Measurements from ENCODE around the gene HERPUD1. TPM values are rescaled to one million over a fixed set of nuclear protein-coding genes. Genes with fewer than 3 reads are reported as not detected.

HERPUD1 gene
- polyA plus RNA-seq, 2 of the 4 experiments (the other 2 are of a cell fraction) = 65.8 to 140 TPM

DNA sequence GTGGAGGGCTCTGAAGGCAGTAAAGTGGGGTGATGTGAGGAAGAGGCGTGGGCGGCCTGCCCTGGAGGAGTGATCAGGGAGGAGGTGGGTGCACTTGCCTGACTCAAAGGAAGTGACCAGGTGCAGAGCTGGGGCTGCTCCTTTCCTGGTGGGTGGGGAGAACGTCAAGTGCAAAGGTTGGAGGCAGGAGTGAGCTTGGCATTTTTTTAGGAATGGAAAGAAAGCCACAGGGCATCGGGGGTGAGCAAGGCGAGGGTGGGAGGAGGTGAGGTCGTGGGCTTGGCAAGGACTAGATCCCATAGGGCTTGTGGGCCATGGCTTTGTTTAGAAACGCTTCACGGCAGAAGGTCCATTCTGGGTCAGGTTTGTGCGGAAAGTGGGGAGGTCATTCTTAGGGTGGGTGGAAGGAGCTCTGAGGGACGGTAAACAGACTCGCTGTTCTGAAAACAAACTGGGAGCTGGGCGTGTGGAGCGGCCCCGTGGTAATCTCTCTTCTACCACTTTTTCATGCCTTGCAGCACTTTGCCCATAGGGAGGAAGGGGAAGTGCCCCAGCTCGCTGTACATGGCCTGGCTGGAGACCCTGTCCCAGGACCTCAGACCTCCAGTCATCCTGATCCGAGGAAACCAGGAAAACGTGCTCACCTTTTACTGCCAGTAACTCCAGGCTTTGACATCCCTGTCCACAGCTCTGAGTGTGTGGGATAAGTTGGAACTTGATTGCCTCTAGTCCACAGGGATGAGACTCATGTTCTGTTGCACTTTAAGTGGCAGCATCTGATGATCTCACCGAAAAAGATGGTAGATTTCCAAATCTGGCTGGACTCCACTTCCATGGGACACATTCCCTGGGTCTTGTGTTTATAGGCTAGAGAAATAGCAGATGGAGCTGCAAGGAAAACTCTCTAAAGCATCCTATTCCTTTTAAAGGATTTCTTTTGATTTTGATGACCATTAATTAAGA is 18.9 kb upstream of the HERPUD1 start:
- Histone ChIP-seq H3K4me3 (no peak overlapping the region), H3K4me1 (no peaks in the 10 kb centered on the region), H3K27ac (no peak overlapping the region), H3K9me3 (no peaks in the 10 kb centered on the region), H3K4me2 (no peak overlapping the region)
- WGBS (ENCODE audit: missing lambda C conversion rate) = 70% methylated on average over 18 of the region's 18 CpGs
- FAIRE-seq (no peak), ATAC-seq (no peak), DNase-seq (ENCODE audit: low read depth in 1 of 2, low spot score in 1 of 2) (no peak)
- POLR2A ChIA-PET = interaction anchor here (1.0 kb wide), 1 partner anchor 19 kb away, joined by 3 read pairs; the partner anchor contains the start of gene HERPUD1
- TF ChIP-seq JUNB (IDR thresholded peaks at IDR 0.05) (no peak), NR3C1 (IDR thresholded peaks at IDR 0.05) (no peak)
- TF ChIP-seq, protein P1, sequence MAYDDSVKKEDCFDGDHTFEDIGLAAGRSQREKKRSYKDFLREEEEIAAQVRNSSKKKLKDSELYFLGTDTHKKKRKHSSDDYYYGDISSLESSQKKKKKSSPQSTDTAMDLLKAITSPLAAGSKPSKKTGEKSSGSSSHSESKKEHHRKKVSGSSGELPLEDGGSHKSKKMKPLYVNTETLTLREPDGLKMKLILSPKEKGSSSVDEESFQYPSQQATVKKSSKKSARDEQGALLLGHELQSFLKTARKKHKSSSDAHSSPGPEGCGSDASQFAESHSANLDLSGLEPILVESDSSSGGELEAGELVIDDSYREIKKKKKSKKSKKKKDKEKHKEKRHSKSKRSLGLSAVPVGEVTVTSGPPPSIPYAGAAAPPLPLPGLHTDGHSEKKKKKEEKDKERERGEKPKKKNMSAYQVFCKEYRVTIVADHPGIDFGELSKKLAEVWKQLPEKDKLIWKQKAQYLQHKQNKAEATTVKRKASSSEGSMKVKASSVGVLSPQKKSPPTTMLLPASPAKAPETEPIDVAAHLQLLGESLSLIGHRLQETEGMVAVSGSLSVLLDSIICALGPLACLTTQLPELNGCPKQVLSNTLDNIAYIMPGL (CRISPR knock-in tag; IDR thresholded peaks at IDR 0.05; ENCODE audit: borderline replicate concordance) = no peak
- TF ChIP-seq, protein P2, sequence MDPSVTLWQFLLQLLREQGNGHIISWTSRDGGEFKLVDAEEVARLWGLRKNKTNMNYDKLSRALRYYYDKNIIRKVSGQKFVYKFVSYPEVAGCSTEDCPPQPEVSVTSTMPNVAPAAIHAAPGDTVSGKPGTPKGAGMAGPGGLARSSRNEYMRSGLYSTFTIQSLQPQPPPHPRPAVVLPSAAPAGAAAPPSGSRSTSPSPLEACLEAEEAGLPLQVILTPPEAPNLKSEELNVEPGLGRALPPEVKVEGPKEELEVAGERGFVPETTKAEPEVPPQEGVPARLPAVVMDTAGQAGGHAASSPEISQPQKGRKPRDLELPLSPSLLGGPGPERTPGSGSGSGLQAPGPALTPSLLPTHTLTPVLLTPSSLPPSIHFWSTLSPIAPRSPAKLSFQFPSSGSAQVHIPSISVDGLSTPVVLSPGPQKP (IDR thresholded peaks at IDR 0.05; ENCODE audit: low read depth, low read length) = no peak
- CTCF ChIA-PET = interaction anchor here (2.0 to 2.2 kb wide), 2 partner anchors 51 to 120 kb away, joined by 4 to 5 read pairs; no protein-coding TSS in a partner anchor

DNA sequence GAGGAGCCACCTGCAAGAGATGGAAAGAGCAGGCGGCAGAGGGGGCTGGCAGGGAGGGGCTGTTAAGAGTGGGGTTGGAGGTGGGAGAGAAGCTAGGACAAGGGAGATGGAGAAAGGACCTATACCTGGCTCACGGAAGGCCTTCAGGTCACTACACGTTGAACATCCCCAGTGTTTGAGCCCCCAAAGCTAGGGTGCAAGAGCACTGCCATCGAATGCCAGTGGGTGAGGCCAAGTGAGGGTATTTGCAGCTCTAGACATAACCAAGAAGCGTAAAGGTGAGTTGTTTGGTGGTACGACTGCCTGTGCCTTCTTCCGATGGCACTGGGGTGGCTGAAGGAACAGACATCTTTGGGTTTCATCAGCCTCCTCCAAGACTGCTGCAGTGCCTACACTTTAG is 17.0 kb upstream of the HERPUD1 start:
- WGBS (ENCODE audit: missing lambda C conversion rate) = 74% methylated on average over 7 of the region's 7 CpGs
- CTCF ChIA-PET = interaction anchor here (2.0 kb wide), 1 partner anchor 49 kb away, joined by 4 read pairs; no protein-coding TSS in a partner anchor
- POLR2A ChIA-PET = interaction anchor here (1.0 kb wide), 1 partner anchor 17 kb away, joined by 5 read pairs; the partner anchor contains the start of gene HERPUD1
- TF ChIP-seq, protein P3, sequence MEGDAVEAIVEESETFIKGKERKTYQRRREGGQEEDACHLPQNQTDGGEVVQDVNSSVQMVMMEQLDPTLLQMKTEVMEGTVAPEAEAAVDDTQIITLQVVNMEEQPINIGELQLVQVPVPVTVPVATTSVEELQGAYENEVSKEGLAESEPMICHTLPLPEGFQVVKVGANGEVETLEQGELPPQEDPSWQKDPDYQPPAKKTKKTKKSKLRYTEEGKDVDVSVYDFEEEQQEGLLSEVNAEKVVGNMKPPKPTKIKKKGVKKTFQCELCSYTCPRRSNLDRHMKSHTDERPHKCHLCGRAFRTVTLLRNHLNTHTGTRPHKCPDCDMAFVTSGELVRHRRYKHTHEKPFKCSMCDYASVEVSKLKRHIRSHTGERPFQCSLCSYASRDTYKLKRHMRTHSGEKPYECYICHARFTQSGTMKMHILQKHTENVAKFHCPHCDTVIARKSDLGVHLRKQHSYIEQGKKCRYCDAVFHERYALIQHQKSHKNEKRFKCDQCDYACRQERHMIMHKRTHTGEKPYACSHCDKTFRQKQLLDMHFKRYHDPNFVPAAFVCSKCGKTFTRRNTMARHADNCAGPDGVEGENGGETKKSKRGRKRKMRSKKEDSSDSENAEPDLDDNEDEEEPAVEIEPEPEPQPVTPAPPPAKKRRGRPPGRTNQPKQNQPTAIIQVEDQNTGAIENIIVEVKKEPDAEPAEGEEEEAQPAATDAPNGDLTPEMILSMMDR (IDR thresholded peaks at IDR 0.05) = no peak
- TF ChIP-seq, protein P1 (CRISPR knock-in tag; IDR thresholded peaks at IDR 0.05; ENCODE audit: borderline replicate concordance) = no peak
- TF ChIP-seq HOXB13 (CRISPR knock-in tag; IDR thresholded peaks at IDR 0.05; ENCODE audit: low read depth) = no peak
- H3K9me3 ChIP-seq = no peaks in the 10 kb centered on the region
- FAIRE-seq (no peak), DNase-seq (ENCODE audit: low read depth in 1 of 2, low spot score in 1 of 2) (no peak), ATAC-seq (no peak)
- H3K4me1 ChIP-seq = no peaks in the 10 kb centered on the region
- H3K27ac ChIP-seq = no peak overlapping the region
- H3K4me3 ChIP-seq = no peak overlapping the region
- no peak overlapping the region for H3K4me2 ChIP-seq

DNA sequence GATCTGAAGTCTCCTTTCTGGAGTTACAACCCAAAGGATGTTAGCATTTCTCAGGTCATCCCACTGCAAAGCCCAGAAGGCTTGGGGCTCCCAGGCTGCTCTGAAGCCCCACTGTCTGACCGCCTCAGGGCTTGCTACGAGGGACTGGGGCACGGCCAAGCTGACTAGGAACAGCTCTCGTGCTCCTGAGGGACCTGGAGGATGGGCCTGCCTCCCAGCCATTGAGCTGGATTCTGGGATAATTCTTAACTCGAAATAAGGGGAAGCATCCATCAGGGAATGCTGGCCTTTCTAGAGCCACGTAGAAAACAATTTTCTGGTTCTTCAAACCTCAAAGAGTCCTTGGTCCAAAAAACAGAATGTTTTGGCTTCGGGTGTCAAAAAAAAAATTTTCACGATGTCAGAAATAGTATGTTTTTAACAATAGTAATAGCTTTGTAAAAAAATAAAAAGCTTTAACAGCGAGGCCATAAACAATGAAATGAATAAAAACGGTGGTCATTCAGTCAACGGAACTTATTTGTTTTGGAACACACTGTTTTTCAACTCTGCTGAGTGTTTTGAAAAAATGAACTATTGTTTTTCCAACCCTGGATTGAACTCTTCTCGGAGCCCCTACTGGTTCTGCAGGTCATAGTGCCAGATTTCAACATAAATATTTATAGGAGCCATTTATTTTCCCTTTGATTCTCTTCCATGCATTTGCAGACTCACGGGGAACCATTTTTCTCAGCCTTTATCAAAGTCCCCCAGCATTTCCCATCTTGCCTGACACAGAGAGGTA is 16.4 kb upstream of the HERPUD1 start:
- ChIA-PET CTCF (interaction anchor here (1.3 kb wide), 1 partner anchor 14 kb away, joined by 3 read pairs; no protein-coding TSS in a partner anchor), POLR2A (interaction anchor here (1.0 kb wide), 1 partner anchor 16 kb away, joined by 5 read pairs; the partner anchor contains the start of gene HERPUD1)
- ATAC-seq (no peak), FAIRE-seq (no peak), DNase-seq (ENCODE audit: low read depth in 1 of 2, low spot score in 1 of 2) (no peak)
- 57% methylated on average over 13 of the region's 13 CpGs for WGBS (ENCODE audit: missing lambda C conversion rate)
- Histone ChIP-seq H3K4me2 (no peak overlapping the region), H3K9me3 (no peaks in the 10 kb centered on the region), H3K27ac (no peak overlapping the region), H3K4me1 (no peaks in the 10 kb centered on the region), H3K4me3 (no peak overlapping the region)
- TF ChIP-seq, protein P3 (IDR thresholded peaks at IDR 0.05) = no peak
- TF ChIP-seq EP300 (IDR thresholded peaks at IDR 0.05) (no peak), CBX2 (IDR thresholded peaks at IDR 0.05; ENCODE audit: borderline replicate concordance, low read depth) (no peak), HEYL (CRISPR knock-in tag; IDR thresholded peaks at IDR 0.05) (no peak), EHF (CRISPR knock-in tag; IDR thresholded peaks at IDR 0.05) (no peak), CHD2 (IDR thresholded peaks at IDR 0.05; ENCODE audit: low read length, partially characterized antibody) (no peak), NPAS2 (CRISPR knock-in tag; IDR thresholded peaks at IDR 0.05; ENCODE audit: borderline replicate concordance) (no peak), ZC3H11A (IDR thresholded peaks at IDR 0.05) (no peak), RAD21 (conservative IDR thresholded peaks at IDR 0.05 in 1 of 2, IDR thresholded peaks at IDR 0.05 in 1 of 2) (no peak), JUN (IDR thresholded peaks at IDR 0.05) (no peak), NFE2L2 (conservative IDR thresholded peaks at IDR 0.05; ENCODE audit: low read length) (no peak), BHLHE40 (IDR thresholded peaks at IDR 0.05; ENCODE audit: low read depth, low read length) (no peak)
